ENCODE results near the gene CFAP53. TPM values are rescaled to one million over a fixed set of nuclear protein-coding genes. Genes with fewer than 3 reads are reported as not detected.

CFAP53 gene
- total RNA-seq, 2 donors from 2014 or later, result 0.16 to 0.44 TPM

DNA sequence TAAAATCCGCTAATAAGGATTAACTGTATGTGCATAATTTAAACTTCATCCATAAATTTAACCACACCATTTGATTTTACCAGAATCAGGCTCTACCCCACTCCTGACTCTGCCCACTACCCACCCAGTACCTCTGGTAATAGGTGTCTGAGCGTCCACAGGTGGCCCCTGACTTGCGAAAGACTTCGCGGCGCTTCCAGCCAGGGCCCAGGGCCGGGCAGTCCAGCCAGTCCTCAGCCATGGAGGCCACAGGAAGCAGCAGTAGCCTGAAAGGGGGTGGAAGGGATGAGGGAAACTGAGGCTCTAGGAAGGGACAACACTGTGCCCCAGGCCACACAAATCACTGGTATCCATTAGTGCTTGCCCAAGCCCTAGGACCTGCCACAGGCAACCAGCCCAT, 13.5 kb upstream of the CFAP53 start:
- intact Hi-C loops (cut with DNase I), result no loop called here
- no peak overlapping the region for H3K27ac ChIP-seq
- peaks cover 11% of the 10 kb centered on the region for H3K4me1 ChIP-seq
- TF ChIP-seq, protein P1, sequence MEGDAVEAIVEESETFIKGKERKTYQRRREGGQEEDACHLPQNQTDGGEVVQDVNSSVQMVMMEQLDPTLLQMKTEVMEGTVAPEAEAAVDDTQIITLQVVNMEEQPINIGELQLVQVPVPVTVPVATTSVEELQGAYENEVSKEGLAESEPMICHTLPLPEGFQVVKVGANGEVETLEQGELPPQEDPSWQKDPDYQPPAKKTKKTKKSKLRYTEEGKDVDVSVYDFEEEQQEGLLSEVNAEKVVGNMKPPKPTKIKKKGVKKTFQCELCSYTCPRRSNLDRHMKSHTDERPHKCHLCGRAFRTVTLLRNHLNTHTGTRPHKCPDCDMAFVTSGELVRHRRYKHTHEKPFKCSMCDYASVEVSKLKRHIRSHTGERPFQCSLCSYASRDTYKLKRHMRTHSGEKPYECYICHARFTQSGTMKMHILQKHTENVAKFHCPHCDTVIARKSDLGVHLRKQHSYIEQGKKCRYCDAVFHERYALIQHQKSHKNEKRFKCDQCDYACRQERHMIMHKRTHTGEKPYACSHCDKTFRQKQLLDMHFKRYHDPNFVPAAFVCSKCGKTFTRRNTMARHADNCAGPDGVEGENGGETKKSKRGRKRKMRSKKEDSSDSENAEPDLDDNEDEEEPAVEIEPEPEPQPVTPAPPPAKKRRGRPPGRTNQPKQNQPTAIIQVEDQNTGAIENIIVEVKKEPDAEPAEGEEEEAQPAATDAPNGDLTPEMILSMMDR (IDR thresholded peaks at IDR 0.05), result no peak
- no peaks in the 10 kb centered on the region for H3K9me3 ChIP-seq
- H3K4me3 ChIP-seq, result no peak overlapping the region
- DNase-seq, result no peak
- no peak overlapping the region for H3K9ac ChIP-seq (ENCODE audit: low read depth in 2 of 2, low read length in 2 of 2)
- no peaks in the 10 kb centered on the region for H3K27me3 ChIP-seq
- peaks cover 27% of the 10 kb centered on the region for H3K36me3 ChIP-seq

DNA sequence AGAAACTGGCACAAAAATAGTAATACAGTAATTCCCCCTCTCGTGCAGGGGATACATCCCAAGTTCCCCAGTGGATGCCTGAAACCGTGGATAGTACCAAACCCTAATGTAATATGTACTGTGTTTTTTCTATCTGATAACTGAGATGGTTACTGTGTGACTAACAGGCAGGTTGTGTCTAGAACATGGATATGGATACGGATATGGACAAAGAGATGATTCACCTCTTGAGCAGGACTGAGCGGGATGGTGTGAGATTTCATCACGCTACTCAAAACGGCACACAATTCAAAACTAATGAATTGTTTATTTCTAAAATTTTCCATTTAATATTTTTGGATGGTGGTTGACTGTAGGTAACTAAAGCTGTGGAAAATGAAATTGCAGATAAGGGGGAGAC, 11.6 kb upstream of the CFAP53 start:
- Histone ChIP-seq H3K27ac (no peak overlapping the region), H3K27me3 (no peaks in the 10 kb centered on the region), H3K4me3 (no peak overlapping the region), H3K9me3 (no peaks in the 10 kb centered on the region), H3K4me1 (peaks cover 11% of the 10 kb centered on the region), H3K9ac (ENCODE audit: low read depth in 2 of 2, low read length in 2 of 2) (no peak overlapping the region), H3K36me3 (peaks cover 43% of the 10 kb centered on the region)
- intact Hi-C loops (cut with DNase I), result no loop called here
- TF ChIP-seq, protein P1 (IDR thresholded peaks at IDR 0.05), result no peak
- no peak for DNase-seq

GRCh38 chr18:50276452-50276851, 10.2 kb upstream of the CFAP53 start:
- TF ChIP-seq, protein P1 (IDR thresholded peaks at IDR 0.05), result no peak
- Histone ChIP-seq H3K27ac (no peak overlapping the region), H3K4me3 (no peak overlapping the region), H3K9me3 (no peaks in the 10 kb centered on the region), H3K36me3 (peaks cover 58% of the 10 kb centered on the region), H3K27me3 (no peaks in the 10 kb centered on the region), H3K9ac (ENCODE audit: low read depth in 2 of 2, low read length in 2 of 2) (no peak overlapping the region), H3K4me1 (peaks cover 9% of the 10 kb centered on the region)
- intact Hi-C loops (cut with DNase I), result no loop called here
- DNase-seq, result no peak

DNA sequence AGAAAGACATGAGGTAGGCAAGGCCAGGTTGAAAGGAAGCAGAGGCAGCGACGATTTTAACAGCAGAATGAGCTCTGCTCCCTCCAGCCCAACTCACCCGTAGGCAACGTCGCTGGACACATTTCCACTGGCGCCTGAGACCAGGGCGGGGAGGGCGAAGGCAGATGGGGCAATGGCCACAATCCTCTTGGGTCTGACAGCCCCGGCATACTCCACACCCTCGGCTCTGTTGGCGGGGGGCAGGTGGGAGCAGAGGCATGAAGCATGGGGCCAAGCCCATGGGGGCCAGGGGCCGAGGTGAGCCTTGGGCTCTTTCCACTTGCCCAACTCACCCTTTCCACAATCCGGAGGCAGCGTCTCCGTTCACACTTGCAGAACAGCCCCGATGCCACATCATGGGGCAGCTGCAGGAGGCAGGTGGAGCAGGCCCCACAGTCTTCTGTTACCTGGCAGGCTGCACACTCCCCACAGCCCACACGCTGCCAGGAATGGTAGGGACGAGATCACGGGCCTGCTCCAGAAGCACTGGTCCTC, 9.3 kb upstream of the CFAP53 start:
- Histone ChIP-seq H3K9ac (ENCODE audit: low read depth in 2 of 2, low read length in 2 of 2) (no peak overlapping the region), H3K27me3 (no peaks in the 10 kb centered on the region), H3K9me3 (no peaks in the 10 kb centered on the region), H3K36me3 (peaks cover 59% of the 10 kb centered on the region), H3K4me3 (no peak overlapping the region), H3K4me1 (peaks cover 9% of the 10 kb centered on the region), H3K27ac (no peak overlapping the region)
- intact Hi-C loops (cut with DNase I), result no loop called here
- TF ChIP-seq, protein P1 (IDR thresholded peaks at IDR 0.05), result no peak
- DNase-seq, result no peak

DNA sequence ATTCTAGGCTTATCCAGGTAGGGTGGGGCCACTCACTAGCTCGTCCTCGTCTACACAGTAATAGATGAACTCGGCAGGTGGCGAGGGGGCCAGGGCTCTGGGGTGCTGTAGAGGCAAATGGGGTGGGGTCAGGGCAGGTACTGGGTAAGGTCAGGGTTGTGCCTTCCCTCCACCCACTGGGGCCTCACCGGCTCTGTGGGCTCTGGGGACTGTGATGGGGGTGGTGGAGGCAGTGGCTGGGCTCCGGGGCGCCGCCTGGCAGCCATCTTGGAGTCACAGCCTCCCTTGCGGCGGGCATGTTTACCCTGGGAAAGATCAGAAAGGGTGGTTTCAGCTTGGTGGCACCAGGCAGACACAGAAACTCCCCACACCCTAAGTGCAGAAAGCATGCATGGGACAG, 8.6 kb upstream of the CFAP53 start:
- intact Hi-C loops (cut with DNase I), result no loop called here
- Histone ChIP-seq H3K4me3 (no peak overlapping the region), H3K9me3 (no peaks in the 10 kb centered on the region), H3K4me1 (peaks cover 2% of the 10 kb centered on the region), H3K36me3 (peaks cover 59% of the 10 kb centered on the region), H3K9ac (ENCODE audit: low read depth in 2 of 2, low read length in 2 of 2) (no peak overlapping the region), H3K27me3 (no peaks in the 10 kb centered on the region), H3K27ac (no peak overlapping the region)
- DNase-seq, result no peak
- TF ChIP-seq, protein P1 (IDR thresholded peaks at IDR 0.05), result no peak
